Peyer's patch (tissue), 4 donors: ENCODE results near the gene NPDC1.

Experiments
- POLR2A ChIP-seq, 2 donors: fragments of 450-650 bp; IDR thresholded peaks; one replicate each; pipeline ENCODE4 v1.5.1; 2017; ENCODE audit warnings: antibody characterized with exemption in 2 of 2, mild to moderate bottlenecking in 2 of 2, moderate library complexity in 2 of 2
- TF ChIP-seq, protein P1 (sequence below), 6 experiments: fragments of 450-650 bp in 4 of 6; fragments of 200-600 bp in 2 of 6; sonication (generic) in 1 of 6; IDR thresholded peaks; one replicate each; pipeline ENCODE4 v1.5.1; 2017 to 2019; ENCODE audit warnings: antibody characterized with exemption in 6 of 6, mild to moderate bottlenecking in 3 of 6, moderate library complexity in 1 of 6

DNA sequence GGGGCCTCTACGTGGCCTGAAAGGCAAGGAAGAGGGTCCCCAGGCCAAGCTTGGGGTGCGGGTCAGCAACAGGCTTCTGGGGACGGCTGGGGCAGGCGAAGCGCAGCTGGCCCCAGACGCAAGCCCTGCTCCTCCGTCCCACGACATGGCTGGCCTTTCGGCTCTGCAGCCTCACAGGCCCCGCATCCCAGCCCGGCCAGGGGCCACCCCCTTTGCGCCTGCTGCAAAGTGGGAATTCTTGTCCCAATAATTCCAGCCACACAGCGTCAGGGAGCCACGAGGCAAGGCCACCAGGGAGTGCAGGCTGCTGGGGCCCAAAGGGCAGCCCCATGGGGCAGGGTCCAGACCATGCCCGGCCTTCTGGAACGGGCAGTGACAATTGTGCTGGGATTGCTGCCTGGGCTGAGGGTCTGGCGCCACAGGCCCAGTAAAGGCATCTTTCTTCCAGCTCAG is 9.0 kb upstream of the NPDC1 start:
- no peak for TF ChIP-seq POLR2A (IDR thresholded peaks at IDR 0.05)
- TF ChIP-seq, protein P1, sequence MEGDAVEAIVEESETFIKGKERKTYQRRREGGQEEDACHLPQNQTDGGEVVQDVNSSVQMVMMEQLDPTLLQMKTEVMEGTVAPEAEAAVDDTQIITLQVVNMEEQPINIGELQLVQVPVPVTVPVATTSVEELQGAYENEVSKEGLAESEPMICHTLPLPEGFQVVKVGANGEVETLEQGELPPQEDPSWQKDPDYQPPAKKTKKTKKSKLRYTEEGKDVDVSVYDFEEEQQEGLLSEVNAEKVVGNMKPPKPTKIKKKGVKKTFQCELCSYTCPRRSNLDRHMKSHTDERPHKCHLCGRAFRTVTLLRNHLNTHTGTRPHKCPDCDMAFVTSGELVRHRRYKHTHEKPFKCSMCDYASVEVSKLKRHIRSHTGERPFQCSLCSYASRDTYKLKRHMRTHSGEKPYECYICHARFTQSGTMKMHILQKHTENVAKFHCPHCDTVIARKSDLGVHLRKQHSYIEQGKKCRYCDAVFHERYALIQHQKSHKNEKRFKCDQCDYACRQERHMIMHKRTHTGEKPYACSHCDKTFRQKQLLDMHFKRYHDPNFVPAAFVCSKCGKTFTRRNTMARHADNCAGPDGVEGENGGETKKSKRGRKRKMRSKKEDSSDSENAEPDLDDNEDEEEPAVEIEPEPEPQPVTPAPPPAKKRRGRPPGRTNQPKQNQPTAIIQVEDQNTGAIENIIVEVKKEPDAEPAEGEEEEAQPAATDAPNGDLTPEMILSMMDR (IDR thresholded peaks at IDR 0.05) = no peak
